ENCODE measurements around the gene CBX6.
"Not testable (repeated sequence)": the region's sequence is repeated elsewhere in the genome, so short reads cannot be mapped to it uniquely, and the experiment has no call there.

Gene CBX6

GRCh38 chr22:38872172-38872830 lies at the start of gene CBX6:
Gene CBX6 (minus strand): TSS chr22:38872216. CDS start chr22:38872190, 26 bp downstream.
- DNase-seq, result peak; percentile 52

- DNase-seq, result no peak
Measured at GRCh38 chr22:38921806-38922205, 49.8 kb upstream of the CBX6 start.

GRCh38 chr22:38921120-38921519 lies 49.1 kb upstream of the CBX6 start:
- no peak for DNase-seq

- no peak for DNase-seq
Measured at GRCh38 chr22:38919631-38920190, 47.7 kb upstream of the CBX6 start.

- DNase-seq, result no peak
Measured at GRCh38 chr22:38911434-38911833, 39.4 kb upstream of the CBX6 start.

- no peak for DNase-seq
Measured at GRCh38 chr22:38907767-38908166, 35.8 kb upstream of the CBX6 start.

GRCh38 chr22:38906052-38906451 lies 34.0 kb upstream of the CBX6 start:
- DNase-seq, result no peak

- not testable (repeated sequence) for DNase-seq
Measured at GRCh38 chr22:38904052-38904617, 32.1 kb upstream of the CBX6 start.

GRCh38 chr22:38901111-38901641 lies 29.2 kb upstream of the CBX6 start:
- no peak for DNase-seq

- DNase-seq, result no peak
Measured at GRCh38 chr22:38900677-38901076, 28.7 kb upstream of the CBX6 start.

- DNase-seq, result no peak
Measured at GRCh38 chr22:38891256-38891655, 19.2 kb upstream of the CBX6 start.

GRCh38 chr22:38890377-38890776 lies 18.4 kb upstream of the CBX6 start:
- no peak for DNase-seq

- no peak for DNase-seq
Measured at GRCh38 chr22:38886333-38886732, 14.3 kb upstream of the CBX6 start.

GRCh38 chr22:38882972-38883622 lies 11.1 kb upstream of the CBX6 start:
- no peak for DNase-seq

- no peak for DNase-seq
Measured at GRCh38 chr22:38881997-38882879, 10.2 kb upstream of the CBX6 start.

- DNase-seq, result no peak
Measured at GRCh38 chr22:38881464-38881871, 9.5 kb upstream of the CBX6 start.

GRCh38 chr22:38879961-38880360 lies 7.9 kb upstream of the CBX6 start:
- no peak for DNase-seq

GRCh38 chr22:38879108-38879729 lies 7.2 kb upstream of the CBX6 start:
- DNase-seq, result no peak

GRCh38 chr22:38878001-38878400 lies 6.0 kb upstream of the CBX6 start:
- DNase-seq, result no peak

- no peak for DNase-seq
Measured at GRCh38 chr22:38874529-38875222, 2.7 kb upstream of the CBX6 start.
